GM19099 (cell line): ENCODE results near the gene BCDIN3D.

Source experiments
- POLR2A ChIP-seq: IDR thresholded peaks from 3 replicates; pipeline ENCODE4 v1.6.1; 2011; ENCODE audit warnings: low read depth; ENCODE audit not compliant: insufficient read length; ENCODE audit errors: extremely low read depth

BCDIN3D gene

GRCh38 chr12:49791700-49792099, 51.2 kb downstream of the BCDIN3D start:
- TF ChIP-seq POLR2A, result no peak

GRCh38 chr12:49790741-49791555, 52.0 kb downstream of the BCDIN3D start:
- no peak for TF ChIP-seq POLR2A

GRCh38 chr12:49789992-49790391, 52.9 kb downstream of the BCDIN3D start:
- TF ChIP-seq POLR2A, result no peak

GRCh38 chr12:49787672-49788071, 55.2 kb downstream of the BCDIN3D start:
- no peak for TF ChIP-seq POLR2A
